AG20443 (cell line): ENCODE data around the gene KCNQ5.

Experiments
- DNase-seq: peaks from one replicate; pipeline ENCODE4 v3.0.0; 2012; ENCODE audit warnings: low spot score, mixed read lengths

KCNQ5 gene

DNA sequence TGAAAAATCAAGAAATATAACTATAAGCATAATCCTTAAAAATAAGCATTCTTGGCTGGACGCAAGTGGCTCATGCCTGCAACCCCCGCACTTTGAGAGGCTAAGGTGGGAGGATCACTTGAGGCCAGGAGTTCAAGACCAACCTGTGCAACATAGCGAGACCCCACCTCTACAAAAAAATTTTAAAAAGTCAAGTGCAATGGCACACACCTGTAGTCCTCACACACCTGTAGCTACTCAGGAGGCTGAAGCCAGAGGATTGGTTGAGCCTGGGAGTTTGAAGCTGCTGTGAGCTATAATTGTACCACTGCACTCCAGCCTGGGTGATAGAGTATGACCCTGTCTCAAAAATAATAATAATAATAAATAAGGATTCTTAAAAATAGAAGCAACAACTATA, 494.5 kb downstream of the KCNQ5 start:
- DNase-seq: no peak

DNA sequence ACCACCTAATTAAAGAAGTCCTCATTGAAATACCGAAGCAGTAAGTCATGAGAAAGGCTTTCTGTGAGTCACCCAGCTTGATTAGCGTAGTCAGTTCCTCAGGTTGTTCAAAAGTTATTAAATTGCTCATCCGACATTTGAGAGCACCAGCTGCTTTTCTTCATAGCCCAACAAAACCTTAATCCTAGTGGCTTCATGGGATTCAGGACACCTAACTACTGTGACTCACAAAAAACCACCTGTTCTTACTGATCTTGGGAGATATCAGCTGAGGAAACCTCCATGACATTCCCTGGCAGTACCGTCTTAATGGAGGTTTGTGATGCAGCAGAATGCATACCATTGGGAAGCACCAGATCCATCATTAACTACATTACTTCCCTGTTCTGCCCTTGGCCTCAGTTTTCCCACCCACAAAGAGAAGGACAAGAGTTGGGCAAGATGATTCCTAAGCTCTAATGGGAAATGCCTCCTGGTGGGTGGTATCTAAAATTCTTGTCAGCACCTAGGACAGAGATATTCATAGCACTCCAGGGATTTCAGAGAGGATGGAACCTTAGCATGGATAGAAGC, 499.6 kb downstream of the KCNQ5 start:
- peak; percentile 25 for DNase-seq

DNA sequence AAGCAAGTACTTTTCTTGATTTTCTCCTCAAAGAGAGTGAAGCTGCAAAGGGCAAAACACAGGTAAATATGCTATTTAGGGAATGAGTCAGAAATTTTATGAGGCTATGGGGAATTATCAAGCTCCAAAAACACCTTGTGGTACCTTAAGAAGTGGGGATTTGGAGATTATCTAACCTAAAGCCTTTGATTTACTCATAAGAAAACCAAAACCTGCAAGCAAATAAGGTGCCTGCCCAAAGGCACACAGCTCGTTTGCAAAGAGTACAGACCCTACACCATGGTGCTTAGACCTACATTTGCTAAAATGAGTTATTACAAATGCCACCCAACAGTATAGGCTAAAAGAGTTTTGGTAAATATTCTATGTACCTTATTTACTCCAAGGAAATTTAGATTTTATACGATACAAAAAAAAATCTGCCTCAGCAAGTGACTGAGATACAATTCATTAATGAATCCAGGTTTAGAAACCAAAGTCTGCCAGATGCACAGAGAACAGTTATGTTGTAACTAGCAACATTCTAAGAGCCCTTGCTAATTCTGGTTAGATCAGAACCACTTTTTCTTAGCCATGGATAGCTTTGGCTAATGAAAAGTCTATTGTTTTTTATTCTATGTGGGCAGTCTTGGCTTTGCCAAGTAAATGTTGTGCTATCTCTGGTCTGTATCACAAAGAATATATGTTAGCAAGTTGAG, 501.9 kb downstream of the KCNQ5 start:
- no peak for DNase-seq

DNA sequence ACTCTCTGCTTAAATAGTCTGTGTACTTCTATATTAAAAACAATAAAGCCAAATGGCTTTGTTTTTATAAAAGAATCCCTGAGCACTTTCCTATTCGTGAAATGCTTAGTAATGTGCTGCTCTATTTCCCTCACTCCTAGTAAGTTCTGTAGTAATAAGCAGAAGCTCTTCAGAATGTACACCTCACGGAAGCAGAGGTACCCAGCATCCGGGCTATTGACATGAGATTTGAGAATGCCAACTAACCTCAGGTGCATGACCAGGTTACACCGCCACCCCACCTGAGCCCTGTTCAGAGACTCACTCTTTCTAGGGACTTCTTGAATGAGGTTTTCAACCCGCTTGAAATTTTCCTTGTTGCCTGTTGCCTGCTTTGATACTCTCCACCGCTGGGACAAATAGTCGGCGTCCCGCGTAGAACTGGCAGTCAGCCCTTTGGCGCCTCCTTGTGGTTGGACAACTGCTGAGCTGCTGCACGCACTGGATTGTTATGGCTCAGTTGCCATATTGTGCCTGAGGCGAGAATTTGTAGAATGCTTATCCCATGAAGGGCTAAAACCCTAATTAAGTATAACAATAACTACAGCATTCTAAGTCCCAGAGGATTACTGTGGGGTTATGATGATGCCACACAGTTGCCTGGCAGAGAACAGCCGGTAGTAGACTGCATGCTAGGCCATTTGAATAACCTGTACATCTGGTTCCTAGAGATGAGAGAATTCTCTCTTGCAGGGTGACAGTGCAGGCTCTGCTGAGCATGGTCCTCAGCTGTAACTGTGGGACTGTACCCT, 508.0 kb downstream of the KCNQ5 start:
- DNase-seq: peak; percentile 83

DNA sequence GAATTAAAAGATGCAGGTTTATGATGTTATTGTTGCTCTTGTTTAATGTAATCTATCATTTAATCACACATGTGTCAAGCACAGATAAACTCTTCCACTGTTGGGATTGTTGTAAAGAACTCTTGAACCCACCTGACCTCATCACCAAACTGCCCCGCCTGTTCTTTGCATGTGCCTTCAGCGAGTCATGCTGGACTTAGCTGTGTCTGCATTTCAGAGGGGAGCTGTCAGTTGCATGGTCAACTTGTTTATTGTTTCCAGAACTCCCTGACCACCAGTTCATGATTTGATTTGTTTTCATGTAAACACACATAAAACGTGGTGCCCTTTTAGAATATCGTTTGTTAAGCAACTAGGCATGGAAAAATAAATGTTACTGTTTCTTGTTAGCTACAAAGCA, 509.8 kb downstream of the KCNQ5 start:
- peak; percentile 18 for DNase-seq

GRCh38 chr6:73134588-73134987, 512.7 kb downstream of the KCNQ5 start:
- DNase-seq: peak; percentile 35

DNA sequence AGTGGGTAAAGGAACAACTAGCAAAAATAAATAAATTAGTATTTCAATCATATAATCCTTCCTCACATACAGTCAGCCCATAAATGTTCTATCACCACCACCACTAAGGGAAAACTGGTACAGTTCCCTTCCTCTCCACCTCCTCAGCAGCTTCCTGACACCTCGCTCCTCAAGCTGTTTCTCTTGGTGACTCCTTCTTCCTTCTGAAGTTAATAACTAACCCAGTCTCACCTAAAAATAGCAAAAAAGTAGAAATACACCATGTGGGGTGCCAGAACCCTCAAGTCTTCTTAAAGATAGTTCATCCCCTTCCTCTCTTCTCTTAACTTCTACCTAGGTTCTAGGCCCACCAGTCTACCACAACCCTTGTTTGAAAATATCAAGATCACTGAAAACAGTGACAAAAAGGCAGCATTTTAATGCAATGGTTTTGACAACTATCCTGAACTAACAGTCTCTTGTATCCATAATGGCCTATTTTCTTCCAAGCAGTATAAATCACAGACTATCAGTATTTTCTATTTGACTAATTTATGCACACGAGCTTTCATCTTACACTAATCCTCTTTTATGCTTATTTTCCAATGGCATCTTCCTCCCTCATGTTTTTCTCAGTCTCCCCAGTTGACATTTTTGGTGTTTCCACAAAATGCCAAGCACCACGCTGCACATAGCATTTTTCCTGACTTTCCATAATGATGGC, 518.0 kb downstream of the KCNQ5 start:
- no peak for DNase-seq

- no peak for DNase-seq
Measured at GRCh38 chr6:73143551-73143950, 521.7 kb downstream of the KCNQ5 start.

DNA sequence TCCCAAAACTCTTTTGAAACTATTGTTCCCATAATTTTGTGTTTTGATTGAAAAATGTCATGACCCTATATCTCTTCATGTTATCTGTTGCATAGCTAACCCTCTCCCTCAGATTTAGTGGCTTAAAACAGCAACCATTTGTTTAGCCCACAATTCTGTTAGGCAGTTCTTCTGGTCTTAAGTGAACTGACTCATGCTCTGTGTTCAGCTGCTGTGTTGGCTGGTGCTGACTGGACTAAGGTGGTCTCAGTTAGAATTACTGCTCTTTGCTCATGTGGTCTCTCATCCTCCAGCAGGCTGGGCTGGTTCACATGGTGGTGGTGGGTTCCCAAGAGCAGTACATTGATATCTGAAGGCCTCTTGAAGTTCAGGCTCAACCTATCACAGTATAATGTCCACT, 522.7 kb downstream of the KCNQ5 start:
- no peak for DNase-seq

DNA sequence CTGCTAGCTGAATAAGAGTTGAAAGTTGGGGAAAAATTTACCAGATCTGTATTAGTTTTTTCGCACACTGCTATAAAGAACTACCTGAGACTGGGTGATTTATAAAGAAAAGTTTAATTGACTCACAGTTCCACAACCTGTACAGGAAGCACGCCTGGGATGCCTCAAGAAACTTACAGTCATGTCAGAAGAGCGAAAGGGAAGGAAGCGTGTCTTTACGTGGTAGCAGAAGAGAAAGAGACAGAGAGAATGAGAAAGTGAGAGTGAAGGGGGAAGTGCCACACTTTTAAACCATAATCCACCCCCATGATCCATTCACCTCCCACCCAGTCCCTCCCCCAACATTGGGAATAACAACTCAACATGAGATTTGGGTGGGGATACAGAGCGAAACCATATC, 523.8 kb downstream of the KCNQ5 start:
- no peak for DNase-seq

DNA sequence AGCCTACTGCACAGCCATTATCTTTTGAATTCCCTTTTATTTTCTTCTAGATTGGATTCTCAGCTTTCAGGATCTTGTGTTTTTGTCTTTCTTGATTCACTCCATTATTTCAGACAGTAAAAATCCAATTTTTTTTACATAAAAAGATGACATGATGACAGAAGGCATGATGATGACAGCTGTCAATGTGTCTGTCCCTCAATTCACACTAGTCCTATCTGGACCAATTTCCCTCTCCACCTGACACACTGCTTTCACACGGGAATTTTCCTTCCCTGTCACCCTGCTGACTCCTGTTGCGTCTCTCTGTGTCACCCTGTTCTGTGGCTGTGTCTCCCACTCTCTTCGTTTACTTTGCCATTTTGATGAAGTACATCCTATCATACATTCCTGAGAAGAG, 529.9 kb downstream of the KCNQ5 start:
- DNase-seq: no peak

- DNase-seq: no peak
Measured at GRCh38 chr6:73152556-73152955, 530.7 kb downstream of the KCNQ5 start.

- no peak for DNase-seq
Measured at GRCh38 chr6:73152966-73153757, 531.3 kb downstream of the KCNQ5 start.

- DNase-seq: no peak
Measured at GRCh38 chr6:73156793-73157767, 535.2 kb downstream of the KCNQ5 start.

GRCh38 chr6:73157870-73158269, 536.0 kb downstream of the KCNQ5 start:
- DNase-seq: no peak

DNA sequence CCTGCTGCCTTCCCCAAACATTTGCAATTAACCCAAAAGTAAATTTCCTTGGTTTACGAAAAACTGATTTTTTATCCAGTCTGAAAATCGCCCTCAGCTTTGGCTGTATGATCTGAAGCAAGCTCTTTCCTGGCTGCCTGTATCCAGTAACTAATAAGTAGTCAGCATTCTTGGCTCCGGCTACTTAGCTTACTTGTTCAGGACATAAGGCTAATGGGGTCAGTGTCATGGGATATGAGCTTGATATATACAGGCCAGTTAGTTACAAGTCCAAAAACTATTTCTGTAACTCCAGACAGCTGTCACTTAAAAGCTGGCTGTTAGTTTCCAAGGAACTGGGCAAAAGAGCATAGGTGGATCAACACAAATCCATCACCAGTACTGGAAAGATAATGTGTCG, 547.2 kb downstream of the KCNQ5 start:
- no peak for DNase-seq

DNA sequence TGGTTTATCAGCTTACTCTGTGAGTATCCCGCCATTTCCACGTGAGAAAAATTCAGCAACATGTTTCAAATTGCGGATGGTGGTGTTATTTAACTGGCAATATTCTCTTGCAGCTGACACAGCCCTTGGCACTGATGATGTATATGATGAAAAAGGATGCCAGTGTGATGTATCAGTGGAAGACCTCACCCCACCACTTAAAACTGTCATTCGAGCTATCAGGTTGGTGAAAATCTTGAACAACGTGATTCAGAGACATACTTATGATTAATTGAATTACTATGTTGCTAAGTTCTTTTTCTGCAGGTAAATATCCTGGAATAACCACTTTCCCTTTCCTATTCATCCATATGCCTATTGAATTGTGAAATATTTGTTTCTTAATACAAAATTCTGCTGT, 547.8 kb downstream of the KCNQ5 start:
- no peak for DNase-seq

DNA sequence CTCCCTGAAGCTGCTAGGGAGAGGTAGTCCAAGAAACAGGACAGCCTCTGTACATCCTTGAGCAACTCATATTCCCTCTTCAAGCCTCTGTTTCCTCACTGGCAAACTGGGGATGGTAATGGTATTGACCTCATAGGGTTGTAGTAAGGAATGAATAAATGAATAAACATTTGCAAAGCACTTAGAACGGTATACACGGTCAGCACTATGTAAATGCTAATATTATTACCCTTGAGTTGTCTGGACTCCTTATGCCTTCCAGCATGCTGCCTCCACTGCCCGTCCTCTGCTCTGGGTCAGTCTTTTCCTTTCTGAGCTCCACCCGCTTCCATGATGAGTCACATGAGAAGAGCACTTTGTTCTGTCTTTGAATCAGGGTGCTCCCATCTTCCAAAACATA, 552.8 kb downstream of the KCNQ5 start:
- DNase-seq: no peak

DNA sequence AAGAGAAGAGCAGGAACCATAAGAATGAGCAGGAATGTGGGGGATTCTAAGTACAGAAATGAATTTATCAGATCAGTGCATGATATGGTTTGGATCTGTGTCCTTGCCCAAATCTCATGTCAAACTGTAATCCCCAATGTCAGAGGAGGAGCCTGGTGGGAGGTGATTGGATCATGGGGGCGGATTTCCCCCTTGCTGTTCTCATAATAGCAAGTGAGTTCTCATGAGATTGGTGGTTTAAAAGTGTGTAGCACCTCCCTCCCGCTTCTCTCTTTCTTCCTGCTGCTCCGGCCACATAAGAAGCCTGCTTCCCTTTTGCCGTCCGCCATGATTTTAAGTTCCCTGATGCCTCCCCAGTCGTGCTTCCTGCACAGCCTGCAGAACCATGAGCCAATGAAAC, 554.2 kb downstream of the KCNQ5 start:
- DNase-seq: no peak

DNA sequence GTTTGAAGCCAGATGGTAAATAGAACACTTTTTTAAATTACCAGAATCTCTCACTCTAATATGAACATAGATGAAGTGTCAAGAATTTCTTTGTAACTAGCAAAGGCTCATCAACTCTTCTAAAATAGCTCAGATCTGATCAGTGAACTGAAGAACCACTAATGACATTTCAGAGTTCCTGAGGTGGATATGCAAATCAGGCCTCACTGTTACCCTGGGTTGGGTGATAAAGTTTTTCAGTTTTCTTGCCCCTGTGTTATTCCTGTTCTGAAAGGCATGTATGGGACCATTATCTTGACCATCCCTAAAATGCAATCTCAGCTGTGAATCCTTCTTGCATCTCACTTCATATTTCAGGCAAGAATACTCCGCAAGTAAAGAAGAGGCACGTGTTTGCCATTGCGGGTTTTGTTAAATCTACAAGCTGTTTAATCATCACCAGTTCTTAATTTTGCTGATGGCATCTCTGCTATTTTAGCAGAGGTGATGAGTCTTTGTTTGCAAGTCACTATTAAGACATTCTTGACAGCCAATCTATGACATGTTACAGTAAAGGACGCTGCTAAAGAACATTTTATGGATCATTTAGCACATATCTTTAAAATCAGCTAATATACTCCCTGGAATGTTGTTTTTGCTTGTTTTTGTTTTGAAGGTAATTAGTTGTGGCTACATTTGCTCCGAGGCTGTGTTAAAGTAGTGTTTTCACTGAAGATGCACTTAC, 555.5 kb downstream of the KCNQ5 start:
- no peak for DNase-seq
